HepG2 (cell line): ENCODE measurements around the gene EXOC3L4. TPM values are rescaled to one million over a fixed set of nuclear protein-coding genes. Genes with fewer than 3 reads are reported as not detected.
A peak's percentile ranks its signal among the peaks of the same experiment; 100 is the strongest.

Source experiments
- AGO1 ChIP-seq: fragments of 200-400 bp; formaldehyde crosslinking; IDR thresholded peaks from 2 replicates; pipeline ENCODE4 v1.6.1; 2017; ENCODE audit warnings: mild to moderate bottlenecking, low read depth, low read length, moderate library complexity; ENCODE audit not compliant: poor library complexity, severe bottlenecking
- ERF ChIP-seq: IDR thresholded peaks from 2 replicates; pipeline ENCODE4 v1.6.1; 2018; ENCODE audit warnings: missing biosample characterization, missing genetic modification reagents
- HNF4G ChIP-seq, 2 experiments: sonication (generic) in 1 of 2; formaldehyde crosslinking in 1 of 2; IDR thresholded peaks; 2 replicates each; pipeline versions ENCODE4 v1.4.0 to v1.6.1; 2011 to 2020; ENCODE audit warnings: borderline replicate concordance in 2 of 2, low read depth in 2 of 2, mild to moderate bottlenecking in 2 of 2, low read length in 1 of 2, missing genetic modification reagents in 1 of 2, moderate library complexity in 1 of 2
- KAT8 ChIP-seq: IDR thresholded peaks from 2 replicates; pipeline ENCODE4 v1.6.1; 2016; ENCODE audit warnings: missing genetic modification reagents, missing compliant biosample characterization
- KDM3A ChIP-seq: IDR thresholded peaks from 2 replicates; pipeline ENCODE4 v1.6.1; 2018; ENCODE audit warnings: low read depth, missing compliant biosample characterization
- MAF1 ChIP-seq: sonication (generic); formaldehyde crosslinking; IDR thresholded peaks from 2 replicates; pipeline ENCODE4 v1.5.0; 2020; ENCODE audit warnings: missing genetic modification reagents, borderline replicate concordance
- MEIS1 ChIP-seq: sonication (generic); formaldehyde crosslinking; IDR thresholded peaks from 2 replicates; pipeline ENCODE4 v1.9.0; 2021; ENCODE audit warnings: mild to moderate bottlenecking, missing genetic modification reagents, moderate library complexity, borderline replicate concordance
- NR2F1 ChIP-seq, 2 experiments: fragments of 450-650 bp in 1 of 2; formaldehyde crosslinking in 1 of 2; IDR thresholded peaks; 2 replicates each; pipeline versions ENCODE4 v1.5.0 to v1.6.1; 2016 to 2020; ENCODE audit warnings: mild to moderate bottlenecking in 1 of 2, missing compliant biosample characterization in 1 of 2, missing genetic modification reagents in 1 of 2, moderate library complexity in 1 of 2
- NRL ChIP-seq: sonication (generic); formaldehyde crosslinking; IDR thresholded peaks from 2 replicates; pipeline ENCODE4 v1.5.0; 2020; ENCODE audit warnings: missing genetic modification reagents, mild to moderate bottlenecking, moderate library complexity, borderline replicate concordance
- SIX1 ChIP-seq: sonication (generic); formaldehyde crosslinking; IDR thresholded peaks from 2 replicates; pipeline ENCODE4 v1.4.0; 2020; ENCODE audit warnings: missing genetic modification reagents, borderline replicate concordance
- SMAD9 ChIP-seq: sonication (generic); formaldehyde crosslinking; IDR thresholded peaks from 2 replicates; pipeline ENCODE4 v1.5.1; 2020; ENCODE audit warnings: mild to moderate bottlenecking, missing genetic modification reagents
- ZBTB7A ChIP-seq: sonication (generic); formaldehyde crosslinking; IDR thresholded peaks from 2 replicates; pipeline ENCODE4 v1.8.0; 2022; ENCODE audit warnings: mild to moderate bottlenecking, missing genetic modification reagents
- ZBTB8A ChIP-seq: sonication (generic); formaldehyde crosslinking; IDR thresholded peaks from 2 replicates; pipeline ENCODE4 v1.4.0; 2020; ENCODE audit warnings: mild to moderate bottlenecking, low read depth, missing genetic modification reagents, borderline replicate concordance
- ZNF652 ChIP-seq: IDR thresholded peaks from 2 replicates; pipeline ENCODE4 v1.6.1; 2016; ENCODE audit warnings: low read depth, borderline replicate concordance
- polyA plus RNA-seq, 8 experiments: library from polyadenylated mRNA; depleted of rRNA in 3 of 8; stranded (reverse) in 7 of 8; unstranded in 1 of 8; fragments of >200 nt; fragmentation: Illumina TruSeq in 4 of 8; extraction: Trizol in 4 of 8; gene quantifications; 2 replicates each; pipeline versions ENCODE4 v1.2.1 to v1.2.3, GENCODE V29; 2011 to 2016; ENCODE audit warnings: low read depth in 4 of 8, missing spikeins in 1 of 8, mixed read lengths in 1 of 8; ENCODE audit not compliant: insufficient read depth in 1 of 8
- total RNA-seq, 5 experiments: library from RNA; depleted of rRNA; stranded (reverse); fragments of >200 nt; fragmentation: Illumina TruSeq; extraction: Trizol; gene quantifications; 2 replicates each; pipeline ENCODE4 v1.2.3, GENCODE V29; 2016; ENCODE audit warnings: low read depth in 1 of 5
- TF ChIP-seq, protein P1 (sequence below): sonication (generic); formaldehyde crosslinking; IDR thresholded peaks from 2 replicates; pipeline ENCODE4 v1.4.0; 2020; ENCODE audit warnings: missing genetic modification reagents, borderline replicate concordance
- TF ChIP-seq, protein P2 (sequence below): sonication (generic); formaldehyde crosslinking; IDR thresholded peaks from 2 replicates; pipeline ENCODE4 v1.5.0; 2020; ENCODE audit warnings: missing genetic modification reagents
- TF ChIP-seq, protein P3 (sequence below): sonication (generic); formaldehyde crosslinking; IDR thresholded peaks from 2 replicates; pipeline ENCODE4 v1.8.0; 2022; ENCODE audit warnings: missing genetic modification reagents, mild to moderate bottlenecking, inconsistent platforms, borderline replicate concordance
- TF ChIP-seq, protein P4 (sequence below): sonication (generic); formaldehyde crosslinking; IDR thresholded peaks from 2 replicates; pipeline ENCODE4 v1.5.0; 2020; ENCODE audit warnings: missing genetic modification reagents, mild to moderate bottlenecking, borderline replicate concordance

EXOC3L4 gene
- total and polyA plus RNA-seq, 2 of the 13 experiments (the other 11 are each of a cell fraction or from before 2014, with no cell fraction given), result 11.8 to 27.0 TPM

DNA sequence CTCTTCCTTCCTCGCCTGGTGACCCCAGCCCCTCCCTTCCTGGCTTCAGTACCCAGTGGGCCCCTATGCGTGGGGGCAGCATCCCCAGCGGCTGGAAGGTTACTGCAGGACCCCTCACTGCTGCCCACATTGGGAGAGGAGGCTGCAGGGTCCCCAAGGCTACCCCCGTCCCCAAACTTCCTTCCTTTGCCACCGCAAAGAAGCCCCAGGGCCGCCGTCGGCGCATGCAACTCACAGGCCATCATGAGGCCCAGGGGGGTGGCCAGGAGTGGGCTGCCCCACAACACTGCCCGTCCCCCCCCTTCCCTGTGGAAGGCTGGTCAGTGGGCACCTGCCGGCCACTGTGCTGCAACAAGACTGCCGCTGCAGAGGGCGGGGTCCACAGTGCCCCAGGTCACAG, 19.2 kb downstream of the EXOC3L4 start (continued):
- TF ChIP-seq ZBTB8A (CRISPR knock-in tag) (no peak), NRL (CRISPR knock-in tag) (no peak; the same call in 1 of the 2 replicates), ZBTB7A (CRISPR knock-in tag) (no peak), ERF (no peak), AGO1 (peak; percentile 98), HNF4G (IDR thresholded peaks at IDR 0.05; ENCODE audit: borderline replicate concordance, low read depth, low read length) (no peak), HNF4G (CRISPR knock-in tag; IDR thresholded peaks at IDR 0.05; ENCODE audit: borderline replicate concordance, low read depth) (no peak), MAF1 (CRISPR knock-in tag) (no peak), SIX1 (CRISPR knock-in tag) (no peak), KAT8 (CRISPR knock-in tag) (no peak), SMAD9 (CRISPR knock-in tag) (no peak), NR2F1 (CRISPR knock-in tag; IDR thresholded peaks at IDR 0.05) (no peak), ZNF652 (CRISPR knock-in tag) (no peak), KDM3A (no peak), MEIS1 (no peak)
- TF ChIP-seq, protein P1, sequence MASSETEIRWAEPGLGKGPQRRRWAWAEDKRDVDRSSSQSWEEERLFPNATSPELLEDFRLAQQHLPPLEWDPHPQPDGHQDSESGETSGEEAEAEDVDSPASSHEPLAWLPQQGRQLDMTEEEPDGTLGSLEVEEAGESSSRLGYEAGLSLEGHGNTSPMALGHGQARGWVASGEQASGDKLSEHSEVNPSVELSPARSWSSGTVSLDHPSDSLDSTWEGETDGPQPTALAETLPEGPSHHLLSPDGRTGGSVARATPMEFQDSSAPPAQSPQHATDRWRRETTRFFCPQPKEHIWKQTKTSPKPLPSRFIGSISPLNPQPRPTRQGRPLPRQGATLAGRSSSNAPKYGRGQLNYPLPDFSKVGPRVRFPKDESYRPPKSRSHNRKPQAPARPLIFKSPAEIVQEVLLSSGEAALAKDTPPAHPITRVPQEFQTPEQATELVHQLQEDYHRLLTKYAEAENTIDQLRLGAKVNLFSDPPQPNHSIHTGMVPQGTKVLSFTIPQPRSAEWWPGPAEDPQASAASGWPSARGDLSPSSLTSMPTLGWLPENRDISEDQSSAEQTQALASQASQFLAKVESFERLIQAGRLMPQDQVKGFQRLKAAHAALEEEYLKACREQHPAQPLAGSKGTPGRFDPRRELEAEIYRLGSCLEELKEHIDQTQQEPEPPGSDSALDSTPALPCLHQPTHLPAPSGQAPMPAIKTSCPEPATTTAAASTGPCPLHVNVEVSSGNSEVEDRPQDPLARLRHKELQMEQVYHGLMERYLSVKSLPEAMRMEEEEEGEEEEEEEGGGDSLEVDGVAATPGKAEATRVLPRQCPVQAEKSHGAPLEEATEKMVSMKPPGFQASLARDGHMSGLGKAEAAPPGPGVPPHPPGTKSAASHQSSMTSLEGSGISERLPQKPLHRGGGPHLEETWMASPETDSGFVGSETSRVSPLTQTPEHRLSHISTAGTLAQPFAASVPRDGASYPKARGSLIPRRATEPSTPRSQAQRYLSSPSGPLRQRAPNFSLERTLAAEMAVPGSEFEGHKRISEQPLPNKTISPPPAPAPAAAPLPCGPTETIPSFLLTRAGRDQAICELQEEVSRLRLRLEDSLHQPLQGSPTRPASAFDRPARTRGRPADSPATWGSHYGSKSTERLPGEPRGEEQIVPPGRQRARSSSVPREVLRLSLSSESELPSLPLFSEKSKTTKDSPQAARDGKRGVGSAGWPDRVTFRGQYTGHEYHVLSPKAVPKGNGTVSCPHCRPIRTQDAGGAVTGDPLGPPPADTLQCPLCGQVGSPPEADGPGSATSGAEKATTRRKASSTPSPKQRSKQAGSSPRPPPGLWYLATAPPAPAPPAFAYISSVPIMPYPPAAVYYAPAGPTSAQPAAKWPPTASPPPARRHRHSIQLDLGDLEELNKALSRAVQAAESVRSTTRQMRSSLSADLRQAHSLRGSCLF, result no peak
- TF ChIP-seq, protein P2, sequence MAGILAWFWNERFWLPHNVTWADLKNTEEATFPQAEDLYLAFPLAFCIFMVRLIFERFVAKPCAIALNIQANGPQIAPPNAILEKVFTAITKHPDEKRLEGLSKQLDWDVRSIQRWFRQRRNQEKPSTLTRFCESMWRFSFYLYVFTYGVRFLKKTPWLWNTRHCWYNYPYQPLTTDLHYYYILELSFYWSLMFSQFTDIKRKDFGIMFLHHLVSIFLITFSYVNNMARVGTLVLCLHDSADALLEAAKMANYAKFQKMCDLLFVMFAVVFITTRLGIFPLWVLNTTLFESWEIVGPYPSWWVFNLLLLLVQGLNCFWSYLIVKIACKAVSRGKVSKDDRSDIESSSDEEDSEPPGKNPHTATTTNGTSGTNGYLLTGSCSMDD, result no peak
- TF ChIP-seq, protein P3, sequence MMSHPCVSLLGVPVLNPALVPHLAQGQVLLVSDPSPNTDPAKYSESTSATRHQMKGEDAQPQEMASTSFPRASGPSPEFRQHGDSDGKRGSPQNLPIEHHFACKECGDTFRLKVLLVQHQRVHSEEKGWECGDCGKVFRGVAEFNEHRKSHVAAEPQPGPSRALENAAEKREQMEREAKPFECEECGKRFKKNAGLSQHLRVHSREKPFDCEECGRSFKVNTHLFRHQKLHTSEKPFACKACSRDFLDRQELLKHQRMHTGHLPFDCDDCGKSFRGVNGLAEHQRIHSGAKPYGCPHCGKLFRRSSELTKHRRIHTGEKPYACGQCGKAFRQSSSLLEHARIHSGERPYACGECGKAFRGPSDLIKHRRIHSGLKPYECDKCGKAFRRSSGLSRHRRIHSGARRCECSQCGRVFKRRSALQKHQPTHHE (CRISPR knock-in tag), result no peak
- TF ChIP-seq, protein P4, sequence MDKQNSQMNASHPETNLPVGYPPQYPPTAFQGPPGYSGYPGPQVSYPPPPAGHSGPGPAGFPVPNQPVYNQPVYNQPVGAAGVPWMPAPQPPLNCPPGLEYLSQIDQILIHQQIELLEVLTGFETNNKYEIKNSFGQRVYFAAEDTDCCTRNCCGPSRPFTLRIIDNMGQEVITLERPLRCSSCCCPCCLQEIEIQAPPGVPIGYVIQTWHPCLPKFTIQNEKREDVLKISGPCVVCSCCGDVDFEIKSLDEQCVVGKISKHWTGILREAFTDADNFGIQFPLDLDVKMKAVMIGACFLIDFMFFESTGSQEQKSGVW (CRISPR knock-in tag), result no peak
